H1 (cell line): ENCODE results near the gene CRADD.

Source experiments
- MAFK ChIP-seq: IDR thresholded peaks from 2 replicates; pipeline ENCODE4 v1.6.1; 2012; ENCODE audit warnings: low read depth, mild to moderate bottlenecking, improper control_type of control experiment, low read length
- PHF8 ChIP-seq: fragments of 200-600 bp; sonication (generic); conservative IDR thresholded peaks from 2 replicates; pipeline ENCODE4 v1.7.1; 2012; ENCODE audit warnings: low read depth, mild to moderate bottlenecking, inconsistent platforms, low read length, moderate library complexity

DNA sequence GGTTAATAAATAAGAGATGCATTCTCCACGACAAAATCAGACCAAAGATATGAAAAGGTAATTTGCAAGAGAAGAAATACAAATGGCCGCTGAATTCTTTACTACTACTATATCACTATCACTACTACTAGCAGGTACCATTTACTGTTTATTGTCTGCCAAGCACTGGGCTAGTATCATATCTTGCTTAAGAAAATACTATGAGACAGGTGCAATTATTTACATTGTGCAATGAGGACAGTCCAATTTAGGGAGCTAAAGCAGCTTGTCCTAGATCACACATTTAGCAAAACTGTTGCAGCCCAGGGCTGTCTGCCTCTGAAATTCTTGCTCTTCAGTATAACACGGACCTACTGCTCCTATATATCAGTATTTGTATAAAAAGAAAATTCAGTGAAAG lies 52.8 kb downstream of the CRADD start:
- TF ChIP-seq PHF8 (no peak), MAFK (no peak)
